ENCODE results near the gene CANT1. TPM values are rescaled to one million over a fixed set of nuclear protein-coding genes. Genes with fewer than 3 reads are reported as not detected.

Gene CANT1
- total RNA-seq, 1 experiment from 2014 or later = 97.1 TPM

GRCh38 chr17:78997231-78997741 lies 12.3 kb downstream of the CANT1 start:
- Histone ChIP-seq H2AFZ (ENCODE audit: low read depth, low read length, poor library complexity, severe bottlenecking) (no peak overlapping the region), H4K20me1 (ENCODE audit: insufficient read depth) (no peaks in the 10 kb centered on the region; the same call in 1 of the 2 replicates), H3K4me1 (ENCODE audit: control insufficient read depth in 1 of 2, insufficient read depth in 2 of 2, low read length in 2 of 2) (no peaks in the 10 kb centered on the region), H3K36me3 (ENCODE audit: control insufficient read depth in 1 of 2, insufficient read depth in 2 of 2, low read length in 2 of 2) (peaks cover 39 to 60% of the 10 kb centered on the region in 2 experiments; a peak in 3 of 4 replicates), H3K27ac (ENCODE audit: low read depth, low read length) (no peak overlapping the region), H3K27me3 (ENCODE audit: insufficient read depth, low read length) (no peaks in the 10 kb centered on the region), H3K79me2 (ENCODE audit: insufficient read depth, low read length) (peaks cover 76% of the 10 kb centered on the region), H3K4me2 (ENCODE audit: low read length) (no peak overlapping the region), H3K9me3 (ENCODE audit: control insufficient read depth in 1 of 2, insufficient read depth in 1 of 2, low read depth in 1 of 2, low read length in 2 of 2) (no peaks in the 10 kb centered on the region), H3K9ac (ENCODE audit: low read length) (no peak overlapping the region), H3K9me2 (ENCODE audit: insufficient read depth) (no peaks in the 10 kb centered on the region), H3K4me3 (replicated peaks in 1 of 2; ENCODE audit: low read depth in 1 of 2, low read length in 2 of 2) (no peak overlapping the region)
- RAD21 ChIA-PET (ENCODE audit: low non-redundant PET in 1 of 2, low total read pairs in 2 of 2, uncharacterized antibody in 2 of 2, unreplicated experiment in 2 of 2) = no interaction called here
- CTCF ChIA-PET = no interaction called here
- intact Hi-C loops (cut with micrococcal nuclease) = no loop called here
- no peak for TF ChIP-seq RAD21 (IDR thresholded peaks at IDR 0.05; ENCODE audit: low read depth)
- TF ChIP-seq ELF1 (IDR thresholded peaks at IDR 0.05; ENCODE audit: borderline replicate concordance, low read depth) = no peak
- TF ChIP-seq SIN3A (IDR thresholded peaks at IDR 0.05; ENCODE audit: low read depth) = no peak
- TF ChIP-seq SRF (IDR thresholded peaks at IDR 0.05; ENCODE audit: low read depth) = no peak
- no peak for TF ChIP-seq POLR2A (IDR thresholded peaks at IDR 0.05; ENCODE audit: borderline replicate concordance, extremely low read depth, insufficient read depth, insufficient read length)
- TF ChIP-seq YY1 (IDR thresholded peaks at IDR 0.05; ENCODE audit: extremely low read depth, insufficient replicate concordance, low read depth, low read length) = no peak
- no peak for TF ChIP-seq ZFX (IDR thresholded peaks at IDR 0.05)
- TF ChIP-seq SP1 (IDR thresholded peaks at IDR 0.05; ENCODE audit: low read depth) = no peak
- TF ChIP-seq ATF3 (IDR thresholded peaks at IDR 0.05) = no peak
- POLR2A ChIA-PET = no interaction called here
- BruUV-seq (replicated peaks) = no TSS peak
- DNase-seq (ENCODE audit: low read depth, low spot score) (no peak), ATAC-seq (no peak)

GRCh38 chr17:78996781-78997201 lies 12.8 kb downstream of the CANT1 start:
- peaks cover 75% of the 10 kb centered on the region for H3K79me2 ChIP-seq (ENCODE audit: insufficient read depth, low read length)
- no peak overlapping the region for H3K9ac ChIP-seq (ENCODE audit: low read length)
- H3K9me2 ChIP-seq (ENCODE audit: insufficient read depth) = no peaks in the 10 kb centered on the region
- DNase-seq (ENCODE audit: low read depth, low spot score) (no peak), ATAC-seq (no peak)
- ChIA-PET RAD21 (ENCODE audit: low non-redundant PET in 1 of 2, low total read pairs in 2 of 2, uncharacterized antibody in 2 of 2, unreplicated experiment in 2 of 2) (interaction anchor here in 1 of 2 experiments (0.6 kb wide), 1 partner anchor 9 kb away, joined by 3 read pairs; no protein-coding TSS in a partner anchor), POLR2A (no interaction called here), CTCF (no interaction called here)
- H3K27me3 ChIP-seq (ENCODE audit: insufficient read depth, low read length) = no peaks in the 10 kb centered on the region
- no peak overlapping the region for H2AFZ ChIP-seq (ENCODE audit: low read depth, low read length, poor library complexity, severe bottlenecking)
- H3K4me1 ChIP-seq (ENCODE audit: control insufficient read depth in 1 of 2, insufficient read depth in 2 of 2, low read length in 2 of 2) = no peaks in the 10 kb centered on the region
- no peak overlapping the region for H3K4me2 ChIP-seq (ENCODE audit: low read length)
- no peak overlapping the region for H3K27ac ChIP-seq (ENCODE audit: low read depth, low read length)
- H3K4me3 ChIP-seq (replicated peaks in 1 of 2; ENCODE audit: low read depth in 1 of 2, low read length in 2 of 2) = no peak overlapping the region
- TF ChIP-seq SRF (IDR thresholded peaks at IDR 0.05; ENCODE audit: low read depth) = no peak
- no peak for TF ChIP-seq POLR2AphosphoS5 (IDR thresholded peaks at IDR 0.05; ENCODE audit: low read depth, low read length)
- TF ChIP-seq CTCF (IDR thresholded peaks at IDR 0.05 in 2 of 3, conservative IDR thresholded peaks at IDR 0.05 in 1 of 3; ENCODE audit: borderline replicate concordance in 1 of 3, insufficient read depth in 1 of 3, low read depth in 2 of 3, low read length in 2 of 3) = no peak
- no peak for TF ChIP-seq EGR1 (IDR thresholded peaks at IDR 0.05; ENCODE audit: low read depth)
- TF ChIP-seq EZH2 (IDR thresholded peaks at IDR 0.05) = no peak
- intact Hi-C loops (cut with micrococcal nuclease) = no loop called here
- no peaks in the 10 kb centered on the region; the same call in 1 of the 2 replicates for H4K20me1 ChIP-seq (ENCODE audit: insufficient read depth)
- no TSS peak for BruUV-seq (replicated peaks)
- peaks cover 44 to 65% of the 10 kb centered on the region in 2 experiments; a peak in 3 of 4 replicates for H3K36me3 ChIP-seq (ENCODE audit: control insufficient read depth in 1 of 2, insufficient read depth in 2 of 2, low read length in 2 of 2)
- H3K9me3 ChIP-seq (ENCODE audit: control insufficient read depth in 1 of 2, insufficient read depth in 1 of 2, low read depth in 1 of 2, low read length in 2 of 2) = no peaks in the 10 kb centered on the region

Data from HCT116 (cell line).